Endothelial cell of umbilical vein (primary cell): ENCODE measurements around the gene JCHAIN. TPM values are rescaled to one million over a fixed set of nuclear protein-coding genes. Genes with fewer than 3 reads are reported as not detected.

ENCODE experiments used
- BruUV-seq: library from RNA; stranded (reverse); fragments of 400-500 nt; replicated peaks from 2 replicates; lab custom pipeline; 2021; lab: Mats Ljungman, UMichigan
- CTCF ChIA-PET: fragments of 300-600, 350-600 bp; sonication (Branson Sonifier 250); formaldehyde crosslinking; loops from one replicate; lab custom pipeline; 2021; ENCODE audit warnings: antibody characterized with exemption, inconsistent platforms; lab: Charles Lee
- POLR2A ChIA-PET: fragments of 300-600, 350-600 bp; sonication (Branson Sonifier 250); formaldehyde crosslinking; loops from one replicate; lab custom pipeline; 2021; ENCODE audit warnings: antibody characterized with exemption, inconsistent platforms; lab: Charles Lee
- DNase-seq: peaks from one replicate; pipeline ENCODE4 v3.0.0-alpha.2; 2011; ENCODE audit warnings: low read depth, low spot score
- FAIRE-seq: peaks from 2 replicates; lab custom pipeline; 2011; peaks lifted over from hg19 to GRCh38; lab: Jason Lieb, UNC
- H2AFZ ChIP-seq: 2 replicates; pipeline ENCODE4 v1.6.0; 2012; ENCODE audit warnings: low read depth, low read length, control low read depth, inconsistent platforms
- H3K27ac ChIP-seq: 2 replicates; pipeline ENCODE4 v1.5.1; 2011; ENCODE audit warnings: low read depth, mild to moderate bottlenecking, control low read depth, low read length, moderate library complexity; ENCODE audit not compliant: insufficient read depth
- H3K27me3 ChIP-seq, 2 experiments: 2 replicates each; pipeline versions ENCODE4 v1.6.0 to v1.6.1; 2011; ENCODE audit warnings: low read length in 2 of 2, mixed read lengths in 1 of 2; ENCODE audit not compliant: control insufficient read depth in 2 of 2, insufficient read depth in 2 of 2
- H3K36me3 ChIP-seq, 2 experiments: 2 replicates in 1 of 2; 3 replicates in 1 of 2; pipeline ENCODE4 v1.5.1; 2011; ENCODE audit warnings: low read length in 2 of 2, mild to moderate bottlenecking in 1 of 2, moderate library complexity in 1 of 2; ENCODE audit not compliant: control insufficient read depth in 2 of 2, insufficient read depth in 2 of 2; ENCODE audit errors: extremely low read depth in 1 of 2
- H3K4me1 ChIP-seq: 3 replicates; pipeline ENCODE4 v1.5.1; 2011; ENCODE audit warnings: mild to moderate bottlenecking, low read length; ENCODE audit not compliant: control insufficient read depth, insufficient read depth; ENCODE audit errors: extremely low read depth
- H3K4me2 ChIP-seq: 2 replicates; pipeline ENCODE4 v1.6.1; 2011; ENCODE audit warnings: low read length, control low read depth, mixed read lengths; ENCODE audit not compliant: insufficient read depth
- H3K4me3 ChIP-seq, 3 experiments: fragments of 200-600 bp in 1 of 3; sonication (generic), shearing (Covaris generic) in 1 of 3; replicated peaks in 1 of 3; 2 replicates each; pipeline ENCODE4 v1.5.1; 2011 to 2016; ENCODE audit warnings: control low read depth in 3 of 3, low read length in 3 of 3, mild to moderate bottlenecking in 2 of 3, inconsistent platforms in 1 of 3, low read depth in 1 of 3, moderate library complexity in 1 of 3; ENCODE audit not compliant: insufficient read depth in 1 of 3
- H3K79me2 ChIP-seq: 2 replicates; pipeline ENCODE4 v1.6.0; 2012; ENCODE audit warnings: low read length, inconsistent platforms; ENCODE audit not compliant: control insufficient read depth, insufficient read depth
- H3K9ac ChIP-seq: replicated peaks from 2 replicates; pipeline ENCODE3; 2011; ENCODE audit warnings: low read length, control low read depth; ENCODE audit not compliant: insufficient read depth; ENCODE audit errors: extremely low read depth
- H3K9me1 ChIP-seq: replicated peaks from 3 replicates; pipeline ENCODE4 v1.6.0; 2011; ENCODE audit warnings: mild to moderate bottlenecking, low read length; ENCODE audit not compliant: control insufficient read depth, insufficient read depth; ENCODE audit errors: extremely low read depth
- H3K9me3 ChIP-seq: replicated peaks from 2 replicates; pipeline ENCODE4 v1.5.1; 2012; ENCODE audit warnings: low read length, inconsistent platforms; ENCODE audit not compliant: control insufficient read depth, insufficient read depth
- H4K20me1 ChIP-seq: replicated peaks from 2 replicates; pipeline ENCODE3; 2011; ENCODE audit warnings: mild to moderate bottlenecking, low read length; ENCODE audit not compliant: control insufficient read depth, insufficient read depth; ENCODE audit errors: extremely low read depth
- CTCF ChIP-seq, 2 donors: IDR thresholded peaks; 1 replicate in 1 of 2; 2 replicates in 1 of 2; pipeline ENCODE4 v1.5.1; 2011; ENCODE audit warnings: low read length in 2 of 2, mild to moderate bottlenecking in 2 of 2, moderate library complexity in 2 of 2, control low read depth in 1 of 2, inconsistent platforms in 1 of 2, low read depth in 1 of 2; ENCODE audit not compliant: insufficient read depth in 1 of 2; ENCODE audit errors: extremely low read depth in 1 of 2
- EZH2 ChIP-seq: IDR thresholded peaks from 2 replicates; pipeline ENCODE4 v1.6.1; 2012; ENCODE audit warnings: borderline replicate concordance, low read depth, mild to moderate bottlenecking, moderate library complexity, low read length, inconsistent platforms; ENCODE audit not compliant: severe bottlenecking
- FOS ChIP-seq: IDR thresholded peaks from 2 replicates; pipeline ENCODE4 v1.6.1; 2011; ENCODE audit warnings: mild to moderate bottlenecking, low read length, moderate library complexity, borderline replicate concordance; ENCODE audit not compliant: insufficient read depth
- GATA2 ChIP-seq: IDR thresholded peaks from 2 replicates; pipeline ENCODE4 v1.7.0; 2011; ENCODE audit warnings: low read depth, mild to moderate bottlenecking, moderate library complexity, mixed read lengths, low read length; ENCODE audit not compliant: insufficient read length, insufficient read depth
- JUN ChIP-seq: IDR thresholded peaks from 2 replicates; pipeline ENCODE4 v1.6.1; 2011; ENCODE audit warnings: borderline replicate concordance, low read depth; ENCODE audit not compliant: insufficient read length, insufficient read depth
- MAX ChIP-seq: IDR thresholded peaks from 2 replicates; pipeline ENCODE4 v1.6.1; 2011; ENCODE audit not compliant: insufficient read depth, insufficient read length
- MYC ChIP-seq: IDR thresholded peaks from one replicate; pipeline ENCODE4 v1.6.1; 2011; ENCODE audit warnings: mild to moderate bottlenecking, low read depth, low read length
- POLR2A ChIP-seq: IDR thresholded peaks from 2 replicates; pipeline ENCODE4 v1.6.1; 2012; ENCODE audit warnings: low read depth, mild to moderate bottlenecking, control low read depth, low read length
- POLR2AphosphoS5 ChIP-seq: IDR thresholded peaks from 2 replicates; pipeline ENCODE4 v1.6.1; 2012; ENCODE audit warnings: low read depth, mild to moderate bottlenecking, control low read depth, low read length, moderate library complexity; ENCODE audit not compliant: insufficient read depth
- dilution Hi-C: fragments of 300-500 bp; cut with MboI; formaldehyde crosslinking; loops from one replicate; pipeline ENCODE4 v1.15.0; 2019; ENCODE audit warnings: low sequenced_read_pairs; ENCODE audit not compliant: extremely low pct_ligation_motif_present
- intact Hi-C: fragments of 100-400 bp; cut with micrococcal nuclease; formaldehyde crosslinking; loops from one replicate; pipeline ENCODE4 v1.10.0; 2022
- polyA plus RNA-seq, 4 experiments: library from polyadenylated mRNA; depleted of rRNA in 3 of 4; stranded (reverse) in 3 of 4; unstranded in 1 of 4; fragments of >200 nt; gene quantifications; 2 replicates each; pipeline versions ENCODE4 v1.2.1 to v1.2.3, GENCODE V29; 2011 to 2012; ENCODE audit warnings: missing spikeins in 1 of 4
- total RNA-seq: library from RNA; stranded (reverse); gene quantifications from 2 replicates; pipeline ENCODE4 v1.2.3, GENCODE V29; 2021

The JCHAIN gene
- total and polyA plus RNA-seq, 2 donors (not counting 3 experiments of a cell fraction or from before 2014, with no cell fraction given), result not detected

GRCh38 chr4:70709611-70710205, 43.4 kb upstream of the JCHAIN start:
- ChIA-PET POLR2A (no interaction called here), CTCF (no interaction called here)
- intact Hi-C loops (loop anchor here (5.0 kb wide), 1 partner anchor 68 kb away; no protein-coding TSS in a partner anchor), dilution Hi-C loops (no loop called here)
- H2AFZ ChIP-seq, result no peak overlapping the region
- BruUV-seq, result no TSS peak
- no peak overlapping the region for H3K4me2 ChIP-seq
- peaks cover 3% of the 10 kb centered on the region for H3K9me1 ChIP-seq
- no peaks in the 10 kb centered on the region for H3K27me3 ChIP-seq
- H3K79me2 ChIP-seq, result peaks cover 56% of the 10 kb centered on the region
- H3K36me3 ChIP-seq, result no peaks in the 10 kb centered on the region
- H3K9me3 ChIP-seq, result no peaks in the 10 kb centered on the region
- TF ChIP-seq MYC (no peak), POLR2AphosphoS5 (no peak), CTCF (IDR thresholded peaks at IDR 0.05; ENCODE audit: extremely low read depth in 1 of 2, insufficient read depth in 1 of 2, low read depth in 1 of 2, low read length in 2 of 2) (no peak), EZH2 (no peak), POLR2A (no peak), FOS (no peak), MAX (no peak), JUN (no peak), GATA2 (no peak)
- FAIRE-seq, result no peak
- H3K9ac ChIP-seq, result no peak overlapping the region
- no peak overlapping the region for H3K4me3 ChIP-seq
- peaks cover 17% of the 10 kb centered on the region for H3K4me1 ChIP-seq
- H4K20me1 ChIP-seq, result no peaks in the 10 kb centered on the region
- DNase-seq, result no peak
- H3K27ac ChIP-seq, result no peak overlapping the region
